Jurkat, Clone E6-1 (cell line): ENCODE measurements around the gene CEMP1.

Experiments used
- DNase-seq: peaks from one replicate; pipeline ENCODE4 v3.0.0-alpha.2; 2011; ENCODE audit warnings: low read depth, low spot score
- H3K4me3 ChIP-seq: 2 replicates; pipeline ENCODE4 v1.5.1; 2011; ENCODE audit warnings: mild to moderate bottlenecking, low read length, control low read depth, moderate library complexity

Gene CEMP1

DNA sequence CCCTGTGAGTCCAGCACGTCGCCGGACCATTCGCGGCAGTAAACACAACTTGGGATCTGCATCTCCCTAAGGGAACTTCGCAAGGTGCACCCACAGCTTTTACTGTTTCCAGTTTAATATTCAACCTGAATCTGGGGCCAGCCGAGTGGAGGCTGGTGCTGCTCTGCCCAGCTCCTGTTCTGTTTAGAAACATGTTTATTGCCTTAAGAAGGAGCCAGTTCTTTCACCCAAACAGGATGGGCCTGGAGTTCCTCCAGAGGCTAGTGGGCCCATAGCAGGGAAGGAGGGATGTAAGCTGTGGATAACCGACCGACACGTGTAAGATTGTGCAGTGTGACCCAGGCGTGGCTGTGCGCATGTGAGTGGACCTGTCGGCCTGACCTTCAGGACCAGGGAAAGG, 38.9 kb downstream of the CEMP1 start:
- no peak for DNase-seq
- no peak overlapping the region for H3K4me3 ChIP-seq

DNA sequence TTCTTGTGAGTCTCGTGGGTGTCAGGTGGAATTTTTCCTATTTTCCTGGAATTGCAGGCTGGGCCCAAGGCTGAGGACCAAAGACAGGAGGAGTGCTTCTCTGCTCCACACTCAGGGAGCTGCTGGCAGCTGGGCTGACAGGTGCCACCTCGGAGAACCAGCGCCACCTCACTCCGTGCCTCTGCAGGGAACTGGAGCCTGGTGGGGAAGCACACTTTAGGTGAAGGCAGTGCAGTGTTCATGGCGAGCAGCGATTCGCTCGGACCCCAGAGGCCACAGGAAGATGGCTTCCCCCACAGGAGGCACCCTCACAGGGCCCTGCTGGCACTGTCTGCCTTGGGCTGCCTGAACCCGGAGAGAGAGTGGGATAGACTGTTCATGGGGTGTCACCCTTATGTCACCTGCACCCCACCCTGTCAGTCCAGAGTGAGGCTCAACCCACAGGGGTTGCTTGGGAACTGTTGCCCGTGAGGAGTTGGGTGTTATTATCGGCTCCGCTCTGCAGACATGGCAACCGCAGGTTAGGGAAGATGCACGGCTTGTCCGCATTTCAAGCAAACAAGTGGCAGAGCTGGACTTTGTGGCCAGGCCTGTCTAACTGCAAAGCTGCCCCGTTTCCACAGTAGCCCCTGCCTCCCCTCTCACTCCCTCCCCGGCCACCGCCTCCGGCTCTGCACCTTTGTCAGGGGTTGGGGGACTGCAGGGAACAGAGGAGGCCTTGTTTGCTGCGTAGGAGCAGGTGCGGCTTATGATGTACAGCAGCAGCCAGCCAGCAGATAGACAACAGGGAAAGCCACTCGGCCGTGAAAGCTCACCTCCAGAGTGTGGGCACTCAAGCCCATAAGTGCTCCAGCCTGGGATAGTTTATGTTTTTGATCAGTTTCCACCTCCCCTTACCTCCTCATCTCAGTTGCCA, 40.8 kb downstream of the CEMP1 start:
- no peak overlapping the region for H3K4me3 ChIP-seq
- DNase-seq: no peak

DNA sequence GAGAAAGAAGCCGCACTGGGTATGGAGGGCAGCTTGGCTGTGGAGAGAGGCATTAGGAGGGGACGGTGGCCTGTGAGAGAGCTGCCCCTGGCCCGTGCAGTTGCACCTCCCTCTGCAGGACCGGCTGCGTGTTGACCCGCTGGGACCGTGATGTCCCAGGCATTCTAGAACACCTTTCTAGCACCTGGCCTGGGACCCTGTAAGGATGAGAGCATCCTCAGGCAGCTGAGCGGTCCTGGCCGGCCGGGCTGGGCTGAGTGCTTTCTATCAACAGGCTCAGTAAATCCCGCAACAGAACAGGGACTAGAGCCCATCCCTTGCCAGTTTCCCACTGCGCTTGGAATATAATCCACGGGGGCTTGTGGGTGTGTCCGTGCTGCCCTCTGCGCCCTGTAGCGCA, 41.6 kb downstream of the CEMP1 start:
- no peak for DNase-seq
- H3K4me3 ChIP-seq: no peak overlapping the region

DNA sequence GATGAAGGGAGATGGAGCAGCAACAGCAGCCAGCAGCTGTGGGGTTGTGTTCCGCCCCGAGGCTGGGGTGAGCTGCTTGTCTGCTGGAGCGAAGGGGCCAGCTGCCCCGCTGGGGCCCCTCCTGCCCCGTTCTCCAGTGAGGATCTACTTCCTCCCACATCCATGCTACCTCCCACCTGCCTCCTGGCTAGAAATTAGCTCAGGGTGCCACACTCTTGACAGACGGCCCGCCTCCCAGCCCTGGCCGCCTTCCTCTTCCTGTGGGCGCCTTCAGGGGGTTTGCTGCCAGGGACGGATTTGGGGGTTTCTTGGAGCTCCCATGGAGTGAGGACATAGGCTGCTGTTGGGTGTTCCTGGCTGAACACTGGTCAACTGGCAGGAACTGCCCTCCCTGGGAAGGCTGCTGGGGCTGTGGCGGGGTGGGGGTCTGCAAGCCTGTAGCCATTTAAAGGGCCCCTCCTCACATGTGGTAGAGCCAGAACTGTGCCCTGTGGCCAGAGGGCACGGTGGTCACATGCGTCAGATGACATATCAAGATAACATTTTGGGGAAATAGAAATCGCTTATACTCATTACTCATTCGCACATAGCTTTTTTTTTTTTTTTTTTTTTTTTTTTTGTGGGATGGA, 43.2 kb downstream of the CEMP1 start:
- no peak for DNase-seq
- H3K4me3 ChIP-seq: no peak overlapping the region

DNA sequence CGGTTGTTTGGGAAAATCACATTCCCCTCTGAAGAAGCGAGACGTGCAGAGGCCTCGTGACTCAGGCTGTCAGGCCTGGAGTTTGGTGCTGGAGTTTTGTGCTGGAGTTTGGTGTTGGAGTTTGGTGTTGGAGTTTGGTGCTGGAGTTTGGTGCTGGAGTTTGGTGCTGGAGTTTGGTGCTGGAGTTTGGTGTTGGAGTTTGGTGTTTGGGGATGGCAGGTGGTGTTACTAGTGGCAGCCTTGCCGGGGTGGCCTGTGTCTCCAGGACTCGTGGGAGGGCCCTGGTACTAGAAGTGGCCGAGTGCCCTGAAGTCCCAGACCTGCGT, 43.7 kb downstream of the CEMP1 start:
- no peak overlapping the region for H3K4me3 ChIP-seq
- DNase-seq: no peak

DNA sequence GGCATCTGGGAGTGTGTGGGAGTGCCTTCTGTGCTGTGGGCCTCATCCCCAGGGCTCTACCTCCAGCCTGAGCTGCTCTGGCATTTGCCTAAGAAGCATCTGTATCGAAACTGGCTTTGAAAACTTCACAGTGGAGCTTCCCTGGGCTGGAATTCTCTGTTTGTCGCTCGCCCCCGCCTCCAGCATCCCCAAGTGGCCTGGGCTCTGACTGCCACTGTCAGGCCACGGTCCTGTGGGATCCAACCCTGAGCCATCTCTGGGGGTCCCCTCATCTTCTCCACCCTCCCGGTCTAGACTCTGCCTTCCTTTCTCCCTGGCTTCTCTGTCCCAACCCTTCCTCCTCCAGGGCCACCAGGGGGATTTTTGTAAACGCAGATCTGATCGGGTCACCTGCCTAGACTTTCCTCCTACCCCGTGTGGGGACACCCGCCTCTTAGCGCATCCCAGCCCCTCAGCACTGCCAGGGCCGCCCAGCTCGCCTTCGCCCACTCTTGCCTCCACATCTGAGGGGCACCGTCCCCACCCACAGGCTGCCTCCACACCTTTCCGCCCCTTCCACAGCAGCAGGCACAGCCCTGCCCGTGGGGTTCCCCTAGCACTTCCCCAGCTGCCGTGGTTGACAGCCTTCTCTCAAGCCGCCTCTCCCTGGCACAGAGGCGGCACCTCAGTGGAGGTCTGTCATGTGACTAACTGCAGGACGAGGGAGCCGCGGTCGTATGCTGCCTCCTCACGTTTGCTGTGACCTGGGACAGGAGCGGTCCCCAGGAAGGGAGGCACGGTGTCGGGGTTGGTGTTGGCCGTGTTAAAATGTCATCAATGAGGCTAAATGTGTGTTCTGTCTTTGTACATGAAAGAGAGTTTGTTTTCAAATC, 44.3 kb downstream of the CEMP1 start:
- no peak for DNase-seq
- no peak overlapping the region for H3K4me3 ChIP-seq

GRCh38 chr16:2485811-2486507, 45.2 kb downstream of the CEMP1 start:
- H3K4me3 ChIP-seq: no peak overlapping the region
- DNase-seq: no peak

DNA sequence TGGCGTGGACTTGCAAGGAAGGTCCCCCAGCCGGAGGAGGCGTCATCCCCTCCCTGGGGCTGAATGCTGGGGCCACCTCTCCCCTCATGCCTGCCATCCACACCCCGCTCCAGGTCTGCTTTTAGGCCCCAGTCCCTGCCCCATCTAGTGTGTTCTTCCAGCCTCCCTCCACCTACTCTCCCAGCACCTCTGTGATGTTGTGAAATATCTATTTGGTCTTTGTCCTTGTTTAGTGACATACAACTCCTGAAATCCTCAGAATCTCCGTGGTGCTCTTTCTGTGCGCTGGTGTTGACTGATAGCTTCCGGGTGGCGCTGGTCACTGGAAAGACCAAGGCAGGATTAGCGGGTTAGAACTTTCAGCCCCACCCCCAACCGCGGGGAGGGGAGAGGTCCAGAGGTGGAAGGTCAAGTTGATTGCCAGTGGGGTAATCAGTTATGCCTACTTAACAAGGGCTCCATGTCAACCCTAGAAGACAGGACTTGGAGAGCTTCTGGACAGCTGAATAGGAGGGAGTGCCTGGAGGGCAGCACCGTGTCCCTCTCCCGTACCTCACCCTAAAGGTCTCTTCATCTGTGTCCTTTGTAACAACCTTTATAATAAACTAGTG, 46.2 kb downstream of the CEMP1 start:
- no peak overlapping the region for H3K4me3 ChIP-seq
- no peak for DNase-seq

- DNase-seq: no peak
- no peak overlapping the region for H3K4me3 ChIP-seq
These were observed 47.0 kb downstream of the CEMP1 start for GRCh38 chr16:2483939-2484897.

DNA sequence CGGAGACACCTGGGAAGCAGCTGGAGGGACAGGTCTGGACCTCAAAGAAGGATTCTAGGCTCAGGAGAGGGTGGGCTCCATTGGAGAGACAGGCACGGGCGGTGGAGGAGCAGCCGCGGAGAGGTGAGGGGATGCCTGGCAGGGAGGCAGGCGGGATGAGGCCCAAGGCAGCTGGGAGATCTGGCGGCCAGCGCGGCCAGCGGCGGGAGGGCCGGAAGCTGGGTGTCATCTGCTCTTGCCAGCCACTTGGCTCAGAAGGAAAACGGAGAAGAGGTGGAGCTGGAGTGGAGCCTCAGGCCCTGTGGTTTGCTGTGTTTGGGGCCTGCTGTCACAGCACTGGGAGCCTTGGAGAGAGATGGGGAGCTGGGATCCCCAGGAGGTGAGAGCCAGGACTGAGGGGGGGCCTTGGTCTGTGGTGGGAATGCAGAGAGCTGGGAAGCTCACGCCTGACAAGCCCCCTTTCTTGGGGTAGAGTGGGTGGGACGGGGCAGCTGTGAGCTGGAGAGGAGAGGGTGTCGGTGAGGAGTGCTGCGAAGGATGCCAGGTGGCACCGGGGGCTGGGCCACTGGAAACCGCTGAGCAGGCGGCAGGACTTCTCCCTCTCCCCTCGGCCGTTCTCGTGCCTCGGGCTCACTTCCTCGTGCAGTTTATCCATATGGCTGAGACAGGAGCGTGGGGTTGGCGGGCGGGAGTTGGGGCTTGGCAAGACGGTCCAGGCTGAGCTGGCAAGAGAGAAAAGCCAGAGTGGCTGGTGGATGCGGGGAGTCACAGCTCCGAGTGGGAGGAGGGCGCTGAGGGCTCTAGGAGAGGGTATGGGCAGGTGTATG, 48.3 kb downstream of the CEMP1 start:
- no peak overlapping the region for H3K4me3 ChIP-seq
- no peak for DNase-seq

- H3K4me3 ChIP-seq: no peak overlapping the region
- DNase-seq: no peak
These were observed 49.0 kb downstream of the CEMP1 start for GRCh38 chr16:2482249-2482648.

- no peak overlapping the region for H3K4me3 ChIP-seq
- no peak for DNase-seq
These were observed 49.5 kb downstream of the CEMP1 start for GRCh38 chr16:2481676-2482075.

DNA sequence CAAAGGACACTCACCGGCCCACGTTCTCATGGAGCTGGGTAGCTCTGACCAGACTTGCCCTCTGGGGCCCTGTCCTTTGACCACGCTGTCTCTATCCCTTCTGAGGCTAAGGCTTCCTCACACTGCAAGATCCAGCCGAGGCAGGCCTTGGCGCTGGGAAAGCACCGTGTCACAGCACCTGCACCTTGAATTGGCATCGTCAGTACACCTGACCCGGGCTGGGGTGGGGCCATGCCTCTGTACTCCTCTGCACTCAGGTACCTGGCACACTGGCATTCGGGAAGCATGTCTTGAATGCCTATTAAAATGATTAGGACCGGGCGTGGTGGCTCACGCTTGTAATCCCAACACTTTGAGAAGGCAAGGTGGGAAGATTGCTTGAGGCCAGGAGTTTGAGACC, 50.3 kb downstream of the CEMP1 start:
- DNase-seq: no peak

More for the DNA sequence above, 50.3 kb downstream of the CEMP1 start:
- no peak overlapping the region for H3K4me3 ChIP-seq
